ENCODE results near the gene CHST15.

The CHST15 gene

DNA sequence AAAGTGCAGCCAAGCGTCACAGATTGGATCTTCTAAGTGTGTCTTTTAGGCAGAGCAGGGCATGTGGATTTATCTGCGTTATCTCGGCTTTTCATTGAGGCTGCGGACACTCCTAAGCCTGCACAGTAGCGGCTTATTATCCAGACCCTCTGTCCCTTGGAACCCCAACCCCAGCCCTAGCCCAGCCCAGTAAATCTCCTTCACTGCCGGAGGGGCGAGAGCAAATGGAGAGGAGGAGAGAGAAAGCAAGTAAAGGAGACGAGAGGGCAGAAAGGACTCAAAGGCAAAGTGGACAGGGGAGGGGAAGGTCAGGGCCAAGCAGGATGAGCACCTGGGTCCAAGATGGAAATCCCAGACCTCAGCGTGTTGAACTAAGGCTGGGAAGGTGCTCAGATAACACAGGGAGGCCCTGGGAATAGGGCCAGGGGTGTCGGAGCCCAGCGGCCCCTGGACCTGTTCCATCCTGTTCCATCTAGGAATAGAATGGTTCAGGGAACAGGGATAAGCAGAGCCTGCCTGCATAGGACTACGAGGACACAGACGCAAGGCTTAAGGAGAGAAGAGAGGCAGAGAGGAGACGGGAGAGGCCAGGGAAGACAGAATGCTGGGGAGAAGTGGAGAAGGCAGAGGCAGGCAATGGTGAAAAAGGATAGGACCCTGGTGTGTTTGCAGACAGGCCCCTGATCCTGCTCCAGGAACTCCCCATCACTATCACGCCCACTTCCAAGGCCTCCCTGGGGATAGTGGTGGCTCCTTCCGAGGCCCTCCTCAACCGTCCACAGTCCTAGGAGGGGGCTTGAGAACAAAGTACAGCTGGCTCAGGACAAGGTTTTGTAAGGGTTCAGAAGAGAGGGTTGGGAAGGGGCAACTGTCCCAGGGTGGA lies 99.6 kb downstream of the CHST15 start:
- no peak for DNase-seq

DNA sequence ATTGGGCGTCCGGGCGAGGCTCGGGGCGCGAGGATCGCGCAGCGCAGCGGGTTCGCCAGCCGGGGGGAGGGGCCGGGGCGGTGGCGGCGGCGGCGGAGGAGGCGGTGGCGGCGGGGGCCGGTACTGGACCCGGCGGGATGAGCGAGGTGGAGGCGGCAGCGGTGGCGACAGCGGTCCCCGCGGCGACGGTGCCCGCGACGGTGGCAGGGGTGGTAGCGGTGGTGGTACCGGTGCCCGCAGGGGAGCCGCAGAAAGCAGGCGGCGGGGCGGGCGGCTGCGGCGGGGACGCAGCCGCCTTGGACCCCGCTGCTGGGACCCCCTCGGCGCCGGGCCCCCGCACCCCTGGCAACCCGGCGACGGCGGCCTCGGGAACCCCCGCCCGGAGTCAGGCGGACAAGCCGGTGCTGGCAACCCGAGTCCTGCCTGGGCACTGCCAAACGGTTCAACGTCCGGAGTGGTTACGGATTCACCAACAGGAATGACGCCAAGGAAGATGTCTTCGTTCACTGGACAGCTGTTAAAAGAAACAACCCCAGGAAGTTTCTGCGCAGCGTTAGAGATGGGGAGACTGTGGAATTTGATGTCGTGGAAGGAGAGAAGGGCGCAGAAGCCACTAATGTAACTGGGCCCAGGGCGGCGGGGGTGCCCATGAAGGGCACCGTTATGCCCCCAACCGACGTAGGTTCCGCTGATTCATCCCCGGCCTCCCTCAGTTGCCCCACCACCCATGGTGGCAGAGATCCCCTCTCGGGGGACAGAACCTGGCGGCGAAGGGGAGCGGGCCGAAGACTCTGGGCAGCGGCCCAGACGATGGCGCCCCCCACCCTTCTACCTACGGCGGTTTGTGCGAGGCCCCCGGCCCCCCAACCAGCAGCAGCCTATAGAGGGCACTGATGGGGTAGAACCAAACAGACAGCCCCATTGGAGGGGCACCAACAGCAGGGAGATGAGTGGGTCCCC lies 101.5 kb downstream of the CHST15 start:
- no peak for DNase-seq

- DNase-seq, result no peak
These were observed 102.5 kb downstream of the CHST15 start for GRCh38 chr10:123990889-123991288.

GRCh38 chr10:123988694-123989093 lies 104.7 kb downstream of the CHST15 start:
- no peak for DNase-seq

- no peak for DNase-seq
These were observed 106.7 kb downstream of the CHST15 start for GRCh38 chr10:123986736-123987135.

DNA sequence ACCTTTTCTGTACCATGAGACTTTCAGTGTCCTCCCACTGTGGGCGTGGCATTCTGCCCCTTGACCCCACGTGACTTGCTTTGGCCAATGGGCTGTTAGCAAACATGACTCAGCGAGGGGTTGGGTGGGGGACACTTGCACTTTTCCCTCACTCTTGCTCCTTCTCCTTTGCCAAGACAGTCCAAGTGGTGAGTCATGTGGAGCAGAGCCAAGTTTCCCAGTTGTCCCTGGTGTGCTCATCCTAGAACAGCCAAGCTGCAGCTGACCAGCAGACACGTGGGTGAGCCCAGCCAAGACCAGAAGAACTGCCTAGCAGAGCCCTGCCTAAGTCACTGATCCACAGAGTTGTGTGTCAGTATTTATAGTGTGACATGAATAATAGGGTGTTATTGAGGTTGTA lies 119.0 kb downstream of the CHST15 start:
- DNase-seq, result no peak

- no peak for DNase-seq
These were observed 120.7 kb downstream of the CHST15 start for GRCh38 chr10:123972481-123973401.

- no peak for DNase-seq
These were observed 122.5 kb downstream of the CHST15 start for GRCh38 chr10:123970927-123971286.

DNA sequence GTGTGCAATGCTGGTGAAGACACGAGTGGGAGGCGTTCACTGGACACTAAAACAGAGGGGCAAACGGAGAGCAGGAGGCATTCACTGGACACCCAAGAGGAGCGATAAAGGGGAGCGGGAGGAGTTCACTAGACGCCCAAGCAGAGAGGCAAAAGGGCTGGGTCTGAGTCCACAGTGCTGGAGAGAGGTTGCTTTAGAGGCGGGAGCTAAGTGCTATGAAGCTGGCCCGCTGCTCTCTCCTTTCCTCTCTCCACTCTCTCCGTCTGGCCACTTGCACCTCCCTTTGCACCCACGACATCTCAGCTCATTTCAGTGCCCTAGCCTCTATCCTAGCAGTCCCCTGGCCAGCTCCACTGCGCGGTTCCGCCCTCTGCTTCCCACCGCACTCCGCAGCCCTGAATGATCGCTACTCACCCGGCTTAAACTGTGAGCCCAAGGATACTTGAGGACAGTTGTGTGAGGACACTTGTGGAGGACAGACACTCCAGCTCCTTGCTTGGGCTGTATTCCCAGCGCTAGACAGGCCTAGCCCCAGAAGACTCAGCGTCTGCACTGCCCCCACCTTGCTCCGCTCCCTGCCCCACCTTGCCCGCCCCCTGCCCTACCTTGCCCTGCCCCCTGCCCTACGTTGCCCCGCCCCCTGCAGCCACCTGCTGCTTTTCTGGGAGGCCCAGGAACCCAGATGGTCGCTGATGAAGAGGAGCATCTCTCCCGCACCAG lies 123.0 kb downstream of the CHST15 start:
- DNase-seq, result no peak

DNA sequence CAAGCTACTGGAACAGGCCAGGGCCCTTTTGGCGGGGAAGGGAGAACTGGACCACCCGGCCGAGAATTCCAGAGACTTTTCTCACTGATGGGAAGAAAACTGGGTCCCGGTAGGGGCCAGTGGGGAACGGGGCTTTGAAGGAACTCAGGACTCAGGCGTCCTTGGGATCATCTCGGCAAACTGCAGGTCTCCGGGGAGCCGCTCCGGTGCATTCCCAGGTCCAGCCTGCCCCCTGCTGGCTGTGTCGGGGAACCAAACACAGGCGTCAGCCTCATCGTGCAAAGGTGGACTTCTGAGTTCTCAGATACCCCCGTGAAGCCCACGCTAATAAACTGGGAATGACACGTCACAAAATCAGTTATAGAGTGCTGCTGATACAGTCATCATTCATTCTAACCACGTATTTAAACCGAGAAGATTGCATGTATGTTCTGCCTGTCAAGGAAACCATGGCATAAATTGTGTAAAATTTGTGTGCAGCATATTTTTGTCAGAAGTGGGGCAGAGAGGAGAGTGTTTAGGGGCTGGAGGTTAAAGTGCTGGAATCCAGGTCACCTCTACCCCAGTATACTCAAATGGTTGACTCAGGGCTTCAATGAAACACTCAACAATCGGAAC lies 125.7 kb downstream of the CHST15 start:
- peak; percentile 44 for DNase-seq

GRCh38 chr10:123966896-123967231 lies 126.5 kb downstream of the CHST15 start:
- no peak for DNase-seq

- no peak for DNase-seq
These were observed 127.2 kb downstream of the CHST15 start for GRCh38 chr10:123965973-123966895.

DNA sequence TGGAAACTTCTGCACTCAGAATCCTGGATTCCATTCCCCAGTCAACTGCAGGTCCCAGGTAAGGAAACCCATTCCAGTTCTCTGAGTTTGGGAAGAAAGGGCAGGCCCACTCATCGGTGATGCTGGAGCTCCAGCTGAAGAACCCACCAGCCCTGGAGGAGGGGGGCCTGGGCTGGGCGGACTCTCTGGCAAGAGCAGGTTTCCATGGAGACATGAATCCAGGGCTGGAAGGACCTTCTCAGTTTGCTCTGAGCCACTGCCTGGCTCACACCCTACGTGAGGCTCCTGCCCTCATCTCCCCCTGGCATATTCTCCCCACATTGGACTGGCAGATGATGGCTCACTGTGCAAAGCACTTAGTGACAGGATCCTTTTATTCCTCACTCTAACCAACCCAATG lies 128.4 kb downstream of the CHST15 start:
- no peak for DNase-seq

- no peak for DNase-seq
These were observed 130.5 kb downstream of the CHST15 start for GRCh38 chr10:123962756-123963530.

- DNase-seq, result no peak
These were observed 135.2 kb downstream of the CHST15 start for GRCh38 chr10:123958241-123958640.

Data from stimulated activated CD4-positive, alpha-beta T cell treated with anti-CD3 and anti-CD28 coated beads, Interleukin-4, amount 100 ng/mL, for 24 hours (primary cell).